Epidermal melanocyte (primary cell): Measurements from ENCODE around the gene SH3BP5L.

Experiments used
- DNase-seq: peaks from one replicate; pipeline ENCODE4 v3.0.0; 2011; ENCODE audit warnings: low spot score; ENCODE audit not compliant: insufficient read length

Gene SH3BP5L

DNA sequence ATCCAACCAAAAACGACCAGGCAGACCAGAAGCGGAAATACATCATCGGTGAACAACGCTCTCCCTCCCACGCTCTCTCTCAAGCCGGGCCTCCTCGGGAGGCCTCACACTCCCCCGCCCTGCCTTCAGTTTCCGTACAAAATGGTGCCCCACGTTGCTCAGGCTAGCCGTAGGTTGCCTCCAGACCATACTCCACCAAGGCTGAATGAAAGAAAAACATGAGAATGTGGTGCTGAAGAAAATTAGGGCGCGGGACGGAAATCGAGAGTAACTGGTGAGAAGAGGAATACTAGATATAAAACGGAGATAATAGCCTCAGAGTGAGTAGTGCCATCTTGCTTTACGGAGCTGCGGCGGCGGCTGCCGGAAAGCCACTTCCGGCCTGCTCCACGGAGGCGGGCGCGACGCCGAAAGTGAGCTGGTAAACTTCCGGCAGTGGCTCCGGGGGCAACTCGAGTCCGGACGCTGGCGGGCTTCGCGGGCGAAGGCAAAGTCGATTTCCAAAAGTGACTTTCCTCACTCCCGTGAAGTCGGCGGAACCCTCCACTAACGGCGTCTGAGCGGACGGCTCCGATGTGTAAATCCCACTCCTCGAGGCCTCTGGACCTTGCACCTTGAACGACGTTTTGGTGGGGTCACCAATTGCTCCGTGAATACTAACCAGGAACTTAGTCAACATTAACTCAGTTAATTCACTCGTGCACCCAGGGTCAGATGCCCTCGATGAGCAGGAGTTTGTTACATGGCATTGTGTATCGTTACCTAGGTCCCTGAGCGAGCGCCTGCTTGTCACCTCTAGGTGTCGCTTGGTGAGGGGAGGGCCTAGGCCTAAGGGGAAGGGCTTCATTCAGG is at the start of gene SH3BP5L:
TSS of gene SH3BP5L (minus strand) at position 7 of the 852 bp plus-strand sequence. CDS start 980 bp downstream, outside the sequence.
- DNase-seq, result peak; percentile 98

DNA sequence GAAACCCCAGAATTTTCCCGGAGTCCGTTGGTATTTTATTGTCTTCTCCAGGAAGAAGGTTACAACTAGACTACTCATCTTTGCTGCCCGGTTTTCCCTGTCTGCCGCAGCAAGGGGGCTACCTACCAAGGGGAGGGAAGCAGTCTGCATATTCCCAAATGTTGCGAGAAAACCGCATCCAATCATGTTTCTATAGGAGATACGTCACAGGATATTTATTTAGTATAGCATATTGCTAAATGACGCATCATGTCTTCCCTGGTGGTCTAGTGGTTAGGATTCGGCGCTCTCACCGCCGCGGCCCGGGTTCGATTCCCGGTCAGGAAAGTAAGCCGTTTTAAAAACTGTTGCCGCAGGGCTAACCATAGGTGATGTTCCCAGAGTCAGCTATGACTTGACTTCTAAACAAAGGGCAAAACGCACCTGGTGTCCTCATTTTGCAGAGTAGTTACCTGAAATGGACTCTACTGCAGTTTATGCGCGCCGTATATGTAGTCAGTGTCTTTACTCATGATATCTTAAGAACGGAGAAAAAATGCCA is 48.3 kb upstream of the SH3BP5L start:
- DNase-seq, result no peak

DNA sequence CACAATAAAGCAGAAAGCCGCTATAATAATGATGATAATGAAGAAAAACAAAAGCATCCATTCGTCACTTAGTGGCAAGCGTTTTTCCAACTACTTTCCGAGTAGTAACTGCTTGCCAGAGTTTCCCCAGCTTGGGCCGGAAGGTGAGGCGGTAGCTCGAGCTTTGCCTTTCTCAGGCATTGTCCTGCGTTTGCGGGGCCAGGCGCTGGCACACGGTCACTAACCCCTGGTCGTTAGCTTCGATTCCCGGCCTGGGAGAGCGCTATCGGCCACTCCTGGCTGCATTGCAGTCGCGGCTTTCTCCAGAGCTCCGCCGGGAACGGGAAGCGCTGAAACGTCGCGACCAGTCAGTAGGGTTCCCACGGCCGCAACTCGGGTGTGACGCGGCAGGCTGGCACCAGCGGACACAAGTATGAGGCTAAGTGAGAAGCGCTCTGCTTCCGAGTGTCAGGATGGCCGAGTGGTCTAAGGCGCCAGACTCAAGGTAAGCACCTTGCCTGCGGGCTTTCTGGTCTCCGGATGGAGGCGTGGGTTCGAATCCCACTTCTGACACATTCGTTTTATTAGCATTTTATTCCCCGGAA is 47.8 kb upstream of the SH3BP5L start:
- no peak for DNase-seq

DNA sequence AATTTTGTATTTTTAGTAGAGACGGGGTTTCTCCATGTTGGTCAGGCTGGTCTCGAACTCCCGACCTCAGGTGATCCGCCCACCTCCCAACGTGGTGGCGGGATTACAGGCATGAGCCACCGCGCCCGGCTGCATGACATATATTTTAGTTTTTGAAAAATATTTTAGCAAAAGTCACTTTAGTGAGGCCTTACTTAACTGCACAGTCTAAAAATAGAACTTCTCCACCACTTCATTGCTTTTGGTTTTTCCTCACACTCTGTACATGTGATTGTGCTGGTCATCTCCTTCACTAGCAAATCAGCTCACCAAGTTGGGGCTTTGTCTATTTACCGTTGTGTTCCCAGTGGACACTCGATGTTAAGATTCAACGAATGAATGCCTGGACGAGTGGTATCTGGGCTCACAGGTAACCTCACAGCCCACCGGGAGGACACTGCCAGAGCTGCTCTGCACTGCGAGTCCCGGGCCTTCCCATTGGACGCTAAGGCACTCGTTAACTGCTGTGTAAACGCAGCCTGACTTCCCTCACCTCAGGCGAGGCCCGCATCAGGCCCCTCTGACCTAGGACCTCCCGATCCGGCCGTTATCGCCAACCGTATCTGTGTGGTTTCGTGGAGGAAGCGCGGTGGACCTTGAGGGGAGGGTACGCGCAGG is 47.2 kb upstream of the SH3BP5L start:
- no peak for DNase-seq

DNA sequence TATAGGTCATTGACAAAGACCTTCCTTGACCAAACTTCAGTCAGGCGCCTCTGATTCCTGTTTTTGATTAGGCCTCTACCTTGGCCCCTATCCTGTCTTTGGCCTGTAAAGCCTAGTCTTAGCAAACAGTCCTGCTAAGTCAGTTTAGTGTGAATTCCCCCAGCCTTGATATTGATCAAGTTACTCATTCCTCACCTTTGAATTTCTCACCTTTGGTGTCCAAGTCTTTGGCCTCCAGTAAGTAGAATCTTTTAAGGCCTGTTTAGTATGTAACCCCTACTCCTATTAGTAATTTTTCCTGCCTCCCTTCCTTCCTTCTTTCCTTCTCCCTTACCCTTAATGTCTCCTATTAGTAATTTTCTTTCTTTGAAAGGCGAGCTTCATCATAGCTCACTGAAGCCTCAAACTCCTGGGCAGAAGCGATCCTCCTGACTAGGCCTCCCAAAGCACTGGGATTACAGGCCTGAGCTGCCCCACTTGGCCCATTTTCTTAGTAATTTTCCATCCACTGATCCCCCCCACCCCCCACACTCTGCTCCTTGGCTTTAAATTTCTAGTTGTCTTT is 46.2 kb upstream of the SH3BP5L start:
- no peak for DNase-seq

DNA sequence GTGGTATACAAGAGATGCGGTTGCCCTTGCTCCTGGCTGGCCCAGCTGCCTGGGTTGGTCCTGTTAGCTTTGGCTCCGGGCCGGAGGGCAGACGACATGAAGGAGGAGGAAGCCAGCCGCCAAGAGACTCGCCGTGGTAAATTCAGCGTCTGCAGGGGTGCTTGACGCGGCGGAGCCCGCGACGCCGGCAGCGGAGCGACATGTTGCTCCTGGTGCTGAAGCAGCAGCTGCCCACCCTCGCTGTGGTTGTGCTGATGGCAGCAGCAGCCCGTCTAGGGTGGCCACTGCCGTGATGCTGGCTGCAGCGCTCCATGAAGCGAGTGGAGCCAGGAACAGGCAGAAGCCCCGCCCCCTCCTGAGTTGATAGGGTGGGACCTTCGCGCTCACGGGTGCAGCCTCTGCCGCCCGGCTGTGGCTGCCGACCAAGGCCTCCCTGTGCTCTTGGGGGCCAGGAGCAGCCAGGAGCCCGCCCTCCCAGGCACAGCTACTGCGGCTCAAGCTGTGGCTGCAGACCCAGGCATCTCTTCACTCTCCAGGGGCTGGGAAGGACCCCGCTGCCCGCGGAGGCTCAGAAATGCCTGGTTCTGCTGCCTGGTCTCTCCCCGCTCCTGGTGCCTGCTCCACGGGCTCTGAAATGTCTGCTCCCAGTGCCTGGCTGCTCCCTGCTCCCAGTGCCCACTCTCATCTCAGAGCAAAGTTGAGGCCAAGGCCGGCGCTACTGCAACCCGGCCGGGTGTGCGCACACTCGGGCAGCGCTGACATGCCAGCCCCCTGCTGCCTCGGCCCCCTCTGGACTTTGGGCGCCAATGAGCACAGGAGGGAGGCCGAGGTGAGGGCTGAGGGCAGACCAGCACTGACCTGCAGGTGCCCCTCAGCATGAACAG is 37.5 kb upstream of the SH3BP5L start:
- DNase-seq, result no peak

DNA sequence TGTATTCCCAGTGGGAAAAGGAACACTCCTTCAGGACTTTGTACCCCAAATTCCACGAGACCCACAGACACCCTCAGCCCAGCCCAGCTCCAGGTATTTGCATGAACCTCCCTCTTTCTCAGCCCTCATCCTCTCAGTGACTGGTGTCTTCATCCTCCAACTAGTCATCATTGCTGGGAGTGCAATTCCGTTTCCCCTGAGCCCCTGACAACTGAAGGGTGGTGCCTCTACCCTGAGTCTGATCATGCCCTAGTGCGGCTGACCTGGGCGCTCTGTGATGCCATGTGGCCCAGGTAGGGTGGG is 36.9 kb upstream of the SH3BP5L start:
- no peak for DNase-seq

DNA sequence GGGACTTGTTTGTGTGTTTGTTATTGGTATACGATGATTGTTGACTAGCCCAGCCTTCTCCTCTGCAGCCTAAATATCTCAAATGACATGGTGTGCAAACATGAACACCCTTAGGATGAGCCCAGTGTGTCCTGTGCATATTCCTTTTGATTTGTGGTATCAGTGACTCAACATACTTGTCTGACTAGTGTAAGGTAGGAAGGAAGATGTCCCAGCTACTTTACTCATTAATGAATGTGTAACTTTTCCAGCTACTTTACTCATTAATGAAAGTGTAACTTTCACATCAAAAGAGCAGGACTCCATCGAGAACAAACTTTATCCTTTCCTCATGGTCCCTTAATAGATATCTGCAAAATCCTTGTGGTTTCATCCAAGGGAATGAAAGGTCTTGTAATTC is 35.9 kb upstream of the SH3BP5L start:
- DNase-seq, result no peak

DNA sequence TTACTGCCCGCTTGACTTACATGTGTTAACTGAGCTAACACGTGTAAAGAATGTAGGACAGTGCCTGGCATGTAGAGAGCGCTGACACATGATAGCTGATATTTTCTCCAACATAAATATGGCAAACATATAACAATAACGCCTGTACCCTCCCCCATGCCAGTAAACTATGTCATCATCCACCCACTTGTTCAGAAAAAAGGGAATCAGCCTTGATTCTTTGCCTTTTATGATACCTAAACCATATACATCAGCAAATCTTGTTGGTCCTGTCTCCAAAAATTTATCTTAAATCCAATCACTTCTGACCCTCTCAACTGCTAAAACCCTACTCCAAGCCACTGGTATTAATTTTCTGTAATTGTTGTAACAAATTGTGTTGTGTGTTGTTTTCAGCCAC is 34.3 kb upstream of the SH3BP5L start:
- DNase-seq, result no peak

DNA sequence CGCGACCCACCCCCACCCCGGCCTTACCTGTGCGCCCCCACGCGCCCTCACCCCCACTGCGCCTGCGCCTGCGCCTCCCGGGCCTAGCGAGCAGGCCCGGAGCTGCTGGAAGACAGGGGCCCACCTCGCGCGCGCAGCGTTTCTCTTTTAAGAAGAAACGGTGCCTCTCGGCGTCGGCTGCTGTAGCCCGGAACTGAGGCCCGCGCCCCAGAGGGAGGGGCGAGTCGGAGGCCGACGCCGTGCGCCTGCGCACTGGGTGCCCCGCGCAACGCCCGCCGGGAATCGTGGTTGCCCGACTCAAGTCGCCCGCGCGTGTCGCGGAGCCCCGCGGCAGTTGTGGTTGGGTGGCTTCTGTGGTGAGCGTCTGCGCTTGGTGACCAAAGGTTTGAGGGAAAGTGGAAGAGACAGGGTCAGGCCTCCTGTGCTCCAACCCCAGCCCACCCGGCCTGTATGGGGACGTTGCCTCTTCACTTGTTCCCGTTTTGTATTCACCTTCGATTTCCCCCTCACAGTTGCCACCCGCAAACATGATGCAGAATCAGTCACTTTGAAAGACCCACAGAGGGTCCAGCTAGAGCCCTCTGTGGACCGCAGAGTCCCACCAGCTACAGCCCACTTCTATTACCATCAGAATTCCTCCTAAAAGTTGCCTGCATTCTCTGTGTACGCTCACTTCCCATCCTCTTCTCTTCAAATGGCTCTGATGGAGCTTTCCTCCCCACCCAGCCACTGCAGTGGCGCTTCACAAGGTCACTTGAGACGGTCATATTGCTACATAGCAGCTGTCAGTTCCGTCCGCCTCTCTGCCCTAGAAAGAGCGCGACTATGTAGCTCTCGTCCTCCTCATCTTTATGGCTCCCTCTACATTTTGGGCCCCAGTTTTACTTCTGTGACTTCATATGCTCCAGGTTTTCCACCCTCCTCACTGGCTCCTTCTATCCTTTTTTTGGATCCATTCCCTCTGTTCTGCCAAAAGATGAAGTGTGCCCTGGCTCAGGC is 33.5 kb upstream of the SH3BP5L start, which contains the start of gene ZNF692:
TSS of gene ZNF692 (minus strand) at position 195 of the 999 bp plus-strand sequence. CDS start 776 bp downstream, outside the sequence.
- DNase-seq, result peak; percentile 97

DNA sequence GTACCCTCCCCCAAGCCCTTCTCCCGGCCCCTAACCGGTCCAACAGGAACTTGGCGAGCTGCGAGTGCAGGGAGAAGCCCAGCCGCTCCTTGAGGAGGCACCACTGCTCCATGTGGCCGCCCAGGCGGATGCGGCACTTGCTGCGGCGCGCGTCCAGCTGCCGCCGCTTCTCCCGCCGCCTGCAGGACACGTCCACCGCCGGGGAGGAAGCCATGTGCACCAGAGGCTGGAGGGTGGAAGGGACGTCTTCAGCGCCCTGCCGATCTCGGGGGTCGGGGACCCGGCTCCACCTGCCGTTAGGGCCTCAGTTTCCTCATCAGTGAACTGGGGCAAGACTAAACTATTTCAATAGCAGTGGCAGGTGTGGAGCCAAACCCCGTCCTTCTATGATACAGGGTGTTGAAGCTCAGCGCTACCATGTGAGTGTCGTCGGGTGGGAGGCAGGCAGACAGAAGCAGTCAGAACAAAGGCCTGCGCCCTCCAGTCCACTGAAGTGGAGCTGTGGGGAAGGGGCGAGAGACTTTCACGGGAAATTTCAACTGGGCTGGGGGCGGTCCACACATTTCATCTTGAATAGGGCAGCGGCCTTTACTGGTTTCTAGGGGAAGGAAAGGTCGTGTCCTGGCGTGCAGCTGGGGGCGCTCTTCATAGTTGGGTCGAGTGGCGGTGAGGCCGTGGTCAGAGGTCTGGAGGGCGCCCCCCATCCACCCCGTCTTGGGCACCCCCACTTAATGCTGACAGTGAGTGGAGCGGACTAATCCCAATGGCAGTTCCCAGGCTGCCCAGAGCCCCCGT is 32.6 kb upstream of the SH3BP5L start:
- DNase-seq, result no peak

DNA sequence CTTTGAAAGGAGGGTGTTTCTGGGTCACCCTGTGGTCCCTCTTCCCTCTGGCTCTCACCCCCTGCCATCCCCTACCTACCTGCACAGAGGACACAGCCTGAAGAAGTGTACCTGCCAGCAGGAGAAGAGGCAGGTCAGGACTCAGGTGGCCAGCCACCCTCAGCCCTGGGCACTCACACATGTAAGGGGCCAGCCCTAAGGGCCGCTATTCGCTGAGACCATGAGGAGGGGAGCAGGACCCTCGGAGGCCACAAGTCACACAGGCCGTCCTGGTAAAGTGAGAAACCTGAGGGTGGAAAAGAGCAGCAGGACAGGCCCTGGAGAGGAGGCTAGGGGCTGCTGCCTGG is 32.0 kb upstream of the SH3BP5L start:
- DNase-seq, result no peak

DNA sequence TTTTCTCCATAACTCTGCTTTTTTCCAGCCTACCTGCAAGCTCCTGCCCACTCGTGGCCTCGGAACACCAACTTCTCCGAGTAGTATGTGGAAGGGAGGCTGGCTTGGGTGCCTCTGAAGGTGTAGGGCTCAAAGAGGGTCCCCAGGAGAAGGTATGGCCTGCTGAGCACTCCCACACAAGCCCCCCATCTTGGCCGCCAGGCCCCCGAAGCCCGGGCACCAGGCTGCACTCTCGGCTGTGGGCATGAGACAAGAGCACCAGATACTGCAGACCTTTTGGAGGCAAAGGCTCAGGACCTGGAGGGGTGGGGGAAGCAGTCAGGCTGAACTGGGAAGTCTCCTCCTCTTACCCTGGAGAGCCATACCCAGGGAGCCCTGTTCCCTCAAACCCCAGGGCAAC is 31.5 kb upstream of the SH3BP5L start:
- DNase-seq, result no peak

DNA sequence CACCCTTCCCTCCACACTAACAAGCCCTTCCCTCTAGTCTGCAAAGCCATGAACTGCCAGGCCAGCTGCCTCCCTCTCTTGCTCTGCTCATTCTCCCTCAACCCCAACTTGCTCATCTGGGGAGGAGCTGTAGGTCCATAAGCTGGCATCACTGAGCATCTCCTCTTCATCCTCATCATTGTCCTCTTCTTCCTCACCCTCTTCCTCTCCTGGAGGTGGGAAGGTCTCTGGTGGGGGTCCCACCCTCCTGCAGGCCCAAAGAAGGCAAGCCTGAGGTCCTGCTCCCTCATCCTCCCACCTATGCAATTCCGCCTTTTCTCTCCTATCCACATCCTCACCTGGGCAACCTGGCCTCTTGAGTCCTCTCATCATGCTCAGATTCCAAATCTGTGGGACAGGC is 30.5 kb upstream of the SH3BP5L start:
- DNase-seq, result no peak

DNA sequence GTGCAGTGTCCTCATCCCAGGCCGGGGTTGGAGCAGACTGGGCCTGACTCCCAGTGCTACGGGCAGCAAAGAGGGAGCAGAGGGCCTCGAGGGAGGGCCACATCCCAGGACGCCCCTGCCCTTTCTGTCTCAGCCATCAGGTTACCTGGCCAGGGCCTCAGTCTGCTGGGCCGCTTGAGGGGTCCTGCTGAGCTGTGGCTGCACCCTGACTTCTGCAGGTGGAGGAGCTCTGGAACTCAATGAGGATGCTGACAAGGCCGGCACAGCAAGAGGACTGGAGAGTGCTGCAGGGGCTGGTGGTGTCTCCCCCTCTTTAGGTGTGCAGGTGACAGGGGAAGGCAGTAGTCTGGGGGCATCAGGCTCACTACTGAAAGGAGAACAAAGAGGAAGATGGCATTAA is 29.9 kb upstream of the SH3BP5L start:
- no peak for DNase-seq

DNA sequence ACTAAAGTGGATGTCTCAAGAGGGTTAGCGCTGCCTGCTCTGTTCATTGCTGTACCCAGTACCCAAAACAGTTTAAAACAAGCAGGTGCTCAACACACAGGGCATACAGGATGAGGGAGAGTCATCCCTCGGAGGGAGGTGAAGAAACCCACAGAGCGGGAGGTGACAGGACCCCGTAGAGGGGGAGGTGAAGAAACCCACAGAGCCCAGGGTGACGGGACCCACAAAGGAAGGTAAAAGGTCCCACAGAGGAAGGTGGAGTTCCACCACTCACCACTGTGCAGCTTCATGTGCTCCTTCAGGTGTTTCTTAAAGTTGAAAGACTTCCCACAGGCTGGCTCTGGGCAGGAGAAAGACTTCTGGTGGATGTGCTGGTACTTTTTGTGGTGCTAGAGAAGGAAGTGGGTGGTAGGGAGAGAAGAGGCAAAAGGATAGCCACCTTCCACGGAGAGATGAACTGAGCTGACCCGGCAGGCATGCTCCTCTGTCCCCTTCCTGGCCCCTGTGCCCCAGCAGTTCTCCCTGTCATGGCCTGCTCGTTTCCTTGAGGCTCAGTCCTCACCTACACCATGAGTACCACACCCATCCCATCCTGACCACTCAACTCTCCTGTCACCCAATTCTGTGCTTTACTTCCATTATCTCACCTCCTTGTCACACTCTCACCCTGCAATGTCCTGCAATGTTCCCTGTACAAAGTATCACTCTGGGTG is 28.1 kb upstream of the SH3BP5L start:
- DNase-seq, result no peak

DNA sequence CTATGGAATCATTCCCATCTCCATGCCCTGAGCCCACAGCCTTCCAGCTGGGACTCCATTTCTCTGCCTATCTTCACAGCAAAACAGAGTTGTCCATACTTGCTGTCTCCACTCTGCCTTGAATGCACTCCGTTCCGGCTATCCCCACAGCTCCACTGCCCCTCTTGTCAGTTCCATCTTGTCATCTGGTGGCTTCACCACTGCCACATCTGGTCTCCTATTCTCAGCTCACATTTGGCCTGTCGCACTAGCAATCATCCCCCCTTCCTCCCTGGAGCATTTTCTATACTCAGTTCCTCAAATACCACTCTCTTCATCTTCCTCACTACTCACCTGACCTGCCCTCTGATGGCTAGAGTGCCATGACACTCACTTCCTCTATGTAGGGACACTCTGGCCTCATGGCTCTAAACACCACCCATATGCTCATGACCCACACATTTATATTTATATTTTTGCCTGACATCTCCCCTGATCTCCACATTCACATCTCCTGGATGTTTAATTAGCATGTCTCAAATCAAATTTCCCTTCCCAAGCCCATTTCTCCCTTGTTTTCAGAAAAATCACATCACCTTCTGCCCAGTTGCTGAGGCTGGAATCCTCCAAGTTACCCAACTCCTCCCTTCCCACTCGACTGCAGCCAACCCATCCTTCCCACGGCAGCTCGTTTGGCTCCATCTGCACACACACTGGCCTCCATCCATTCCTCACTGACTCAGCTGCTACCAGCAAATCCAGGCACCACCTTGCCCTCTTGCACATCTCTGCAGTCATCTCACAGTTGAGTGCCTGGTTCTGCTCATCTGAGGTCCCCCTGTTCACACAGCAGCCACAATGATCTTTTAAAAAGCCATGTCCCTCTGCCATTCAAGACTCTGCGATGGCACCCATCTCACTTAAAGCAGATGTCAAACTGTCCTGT is 27.0 kb upstream of the SH3BP5L start:
- no peak for DNase-seq
